MCF 10A (cell line): ENCODE results near the gene CARS2. TPM values are rescaled to one million over a fixed set of nuclear protein-coding genes. Genes with fewer than 3 reads are reported as not detected.
"Not testable (repeated sequence)": the region's sequence is repeated elsewhere in the genome, so short reads cannot be mapped to it uniquely, and the experiment has no call there.

Experiments used
- BruUV-seq: library from RNA; stranded (reverse); fragments of 400-500 nt; replicated peaks from 2 replicates; lab custom pipeline; 2021; lab: Mats Ljungman, UMichigan
- CTCF ChIA-PET: fragments of 300-600 bp; sonication (Branson Sonifier 250); formaldehyde crosslinking; extraction: SDS; loops from one replicate; lab custom pipeline; 2021; ENCODE audit warnings: antibody characterized with exemption, inconsistent platforms; lab: Yijun Ruan, JAX
- POLR2A ChIA-PET: fragments of 300-600, 350-650 bp; sonication (Branson Sonifier 250); formaldehyde crosslinking; extraction: SDS; loops from one replicate; lab custom pipeline; 2020; ENCODE audit warnings: antibody characterized with exemption, inconsistent platforms; lab: Yijun Ruan, JAX
- DNase-seq: peaks from one replicate; pipeline ENCODE4 v3.0.0-alpha.2; 2018; ENCODE audit not compliant: unreplicated experiment
- H3K27ac Mint-ChIP-seq: one replicate; pipeline ENCODE4 v1.8.0; 2022; ENCODE audit warnings: mild to moderate bottlenecking, low read depth, mixed read lengths; ENCODE audit not compliant: unreplicated experiment
- H3K27me3 Mint-ChIP-seq: one replicate; pipeline ENCODE4 v1.8.0; 2022; ENCODE audit warnings: mixed read lengths; ENCODE audit not compliant: insufficient read depth, unreplicated experiment
- H3K36me3 Mint-ChIP-seq: one replicate; pipeline ENCODE4 v1.8.0; 2022; ENCODE audit warnings: mild to moderate bottlenecking, moderate library complexity, mixed read lengths; ENCODE audit not compliant: insufficient read depth, unreplicated experiment
- H3K4me1 Mint-ChIP-seq: one replicate; pipeline ENCODE4 v1.8.0; 2022; ENCODE audit warnings: mixed read lengths; ENCODE audit not compliant: insufficient read depth, unreplicated experiment
- H3K4me3 Mint-ChIP-seq: one replicate; pipeline ENCODE4 v1.8.0; 2022; ENCODE audit warnings: mild to moderate bottlenecking, moderate library complexity, mixed read lengths; ENCODE audit not compliant: unreplicated experiment
- H3K9me3 Mint-ChIP-seq: one replicate; pipeline ENCODE4 v1.8.0; 2022; ENCODE audit warnings: mixed read lengths; ENCODE audit not compliant: unreplicated experiment
- intact Hi-C: fragments of 100-400 bp; cut with micrococcal nuclease; formaldehyde crosslinking; loops from 2 replicates; pipeline ENCODE4 v1.14.1; 2022
- total RNA-seq: library from RNA; stranded (reverse); gene quantifications from 2 replicates; pipeline ENCODE4 v1.2.3, GENCODE V29; 2022
- TF ChIP-seq, protein P1 (sequence below): fragments of 200-600 bp; IDR thresholded peaks from one replicate; pipeline ENCODE4 v1.8.0; 2022; ENCODE audit warnings: antibody characterized with exemption, mild to moderate bottlenecking; ENCODE audit not compliant: unreplicated experiment

The CARS2 gene
- total RNA-seq, 1 experiment from 2014 or later: 104 TPM

- Mint-ChIP-seq H3K36me3 (peaks cover 75% of the 10 kb centered on the region), H3K27ac (no peak overlapping the region), H3K4me1 (no peaks in the 10 kb centered on the region), H3K9me3 (no peaks in the 10 kb centered on the region), H3K27me3 (no peaks in the 10 kb centered on the region), H3K4me3 (no peak overlapping the region)
- CTCF ChIA-PET: interaction anchor here (1.1 to 4.5 kb wide), 4 partner anchors 12 to 137 kb away, joined by 3 to 13 read pairs (median 10); no protein-coding TSS in a partner anchor
- POLR2A ChIA-PET: interaction anchor here (1.5 kb wide), 1 partner anchor 31 kb away, joined by 4 read pairs; no protein-coding TSS in a partner anchor
- no TSS peak for BruUV-seq
- TF ChIP-seq, protein P1, sequence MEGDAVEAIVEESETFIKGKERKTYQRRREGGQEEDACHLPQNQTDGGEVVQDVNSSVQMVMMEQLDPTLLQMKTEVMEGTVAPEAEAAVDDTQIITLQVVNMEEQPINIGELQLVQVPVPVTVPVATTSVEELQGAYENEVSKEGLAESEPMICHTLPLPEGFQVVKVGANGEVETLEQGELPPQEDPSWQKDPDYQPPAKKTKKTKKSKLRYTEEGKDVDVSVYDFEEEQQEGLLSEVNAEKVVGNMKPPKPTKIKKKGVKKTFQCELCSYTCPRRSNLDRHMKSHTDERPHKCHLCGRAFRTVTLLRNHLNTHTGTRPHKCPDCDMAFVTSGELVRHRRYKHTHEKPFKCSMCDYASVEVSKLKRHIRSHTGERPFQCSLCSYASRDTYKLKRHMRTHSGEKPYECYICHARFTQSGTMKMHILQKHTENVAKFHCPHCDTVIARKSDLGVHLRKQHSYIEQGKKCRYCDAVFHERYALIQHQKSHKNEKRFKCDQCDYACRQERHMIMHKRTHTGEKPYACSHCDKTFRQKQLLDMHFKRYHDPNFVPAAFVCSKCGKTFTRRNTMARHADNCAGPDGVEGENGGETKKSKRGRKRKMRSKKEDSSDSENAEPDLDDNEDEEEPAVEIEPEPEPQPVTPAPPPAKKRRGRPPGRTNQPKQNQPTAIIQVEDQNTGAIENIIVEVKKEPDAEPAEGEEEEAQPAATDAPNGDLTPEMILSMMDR: no peak
- peak; percentile 38 for DNase-seq
- intact Hi-C loops: no loop called here
Observed at GRCh38 chr13:110680852-110681251, 25.1 kb downstream of the CARS2 start.

GRCh38 chr13:110677731-110678545 lies 28.0 kb downstream of the CARS2 start:
- H3K36me3 Mint-ChIP-seq: peaks cover 65% of the 10 kb centered on the region
- H3K27ac Mint-ChIP-seq: no peak overlapping the region
- intact Hi-C loops: no loop called here
- no peaks in the 10 kb centered on the region for H3K9me3 Mint-ChIP-seq
- no peaks in the 10 kb centered on the region for H3K27me3 Mint-ChIP-seq
- ChIA-PET POLR2A (no interaction called here), CTCF (interaction anchor here (0.6 to 1.1 kb wide), 4 partner anchors 11 to 35 kb away, joined by 3 to 4 read pairs (median 4); no protein-coding TSS in a partner anchor)
- DNase-seq: no peak
- TF ChIP-seq, protein P1: no peak
- H3K4me1 Mint-ChIP-seq: no peaks in the 10 kb centered on the region
- BruUV-seq: no TSS peak
- no peak overlapping the region for H3K4me3 Mint-ChIP-seq

DNA sequence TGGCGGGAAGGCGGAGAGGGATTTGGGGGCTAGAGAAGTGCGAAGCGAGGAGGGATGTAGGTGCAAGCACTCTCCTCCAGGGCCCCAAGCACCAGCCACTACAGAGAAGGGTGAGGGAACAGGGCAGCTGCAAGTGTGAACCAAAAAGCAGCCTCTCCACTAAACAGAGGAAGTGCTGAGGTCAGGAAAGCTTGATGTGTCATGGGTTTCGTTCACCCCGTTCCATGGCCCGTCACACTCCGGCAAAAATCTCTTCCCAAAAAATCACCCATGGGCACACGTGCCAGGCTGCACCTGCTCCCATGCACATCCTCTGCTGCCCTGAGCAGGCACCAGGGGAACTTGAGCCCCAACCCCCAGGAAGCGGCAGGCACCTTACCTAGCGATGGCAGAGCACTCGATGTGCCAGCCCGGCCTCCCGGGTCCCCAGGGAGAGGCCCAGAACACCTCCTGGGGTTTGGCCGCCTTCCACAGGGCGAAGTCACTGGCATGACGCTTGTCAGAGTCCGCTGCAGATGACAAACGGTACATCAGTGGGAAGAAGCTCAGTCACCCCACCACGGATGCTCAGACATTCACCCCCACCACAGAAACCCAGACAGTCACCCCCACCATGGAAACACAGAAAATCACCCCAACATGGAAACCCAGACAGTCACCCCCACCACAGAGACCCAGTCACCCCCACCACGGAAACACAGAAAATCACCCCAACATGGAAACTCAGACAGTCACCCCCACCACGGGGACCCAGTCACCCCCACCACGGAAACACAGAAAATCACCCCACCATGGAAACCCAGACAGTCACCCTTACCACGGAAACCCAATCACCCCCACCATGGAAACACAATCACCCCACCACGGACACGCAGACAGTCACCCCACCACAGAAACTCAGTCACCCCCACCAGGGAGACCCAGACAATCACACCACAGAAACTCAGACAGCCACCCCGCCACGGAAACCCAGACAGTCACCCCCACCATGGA lies 29.0 kb downstream of the CARS2 start:
- Mint-ChIP-seq H3K27ac (no peak overlapping the region), H3K4me1 (no peaks in the 10 kb centered on the region), H3K4me3 (no peak overlapping the region), H3K9me3 (no peaks in the 10 kb centered on the region), H3K27me3 (no peaks in the 10 kb centered on the region), H3K36me3 (peaks cover 72% of the 10 kb centered on the region)
- DNase-seq: no peak
- intact Hi-C loops: no loop called here
- TF ChIP-seq, protein P1: no peak
- BruUV-seq: no TSS peak
- POLR2A ChIA-PET: interaction anchor here (1.1 kb wide), 1 partner anchor 59 kb away, joined by 4 read pairs; no protein-coding TSS in a partner anchor
- CTCF ChIA-PET: interaction anchor here (0.7 to 1.0 kb wide), 2 partner anchors 24 to 83 kb away, joined by 4 read pairs; no protein-coding TSS in a partner anchor

DNA sequence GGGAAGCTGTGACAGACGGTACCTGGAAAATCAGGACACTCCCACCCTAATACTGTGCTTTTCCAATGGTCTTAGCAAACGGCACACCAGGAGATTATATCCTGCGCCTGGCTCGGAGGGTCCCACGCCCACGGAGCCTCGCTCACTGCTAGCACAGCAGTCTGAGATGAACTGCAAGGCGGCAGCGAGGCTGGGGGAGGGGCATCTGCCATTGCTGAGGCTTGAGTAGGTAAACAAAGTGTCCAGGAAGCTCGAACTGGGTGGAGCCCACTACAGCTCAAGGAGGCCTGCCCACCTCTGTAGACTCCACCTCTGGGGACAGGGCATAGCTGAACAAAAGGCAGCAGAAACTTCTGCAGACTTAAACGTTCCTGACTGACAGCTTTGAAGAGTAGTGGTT lies 36.1 kb downstream of the CARS2 start:
- BruUV-seq, POLR2A ChIA-PET, intact Hi-C loops, H3K27me3 Mint-ChIP-seq, H3K9me3 Mint-ChIP-seq, H3K4me3 Mint-ChIP-seq, H3K27ac Mint-ChIP-seq, DNase-seq, H3K4me1 Mint-ChIP-seq: not testable (repeated sequence)
- H3K36me3 Mint-ChIP-seq: peaks cover 80% of the 10 kb centered on the region
- CTCF ChIA-PET: interaction anchor here (0.6 to 1.4 kb wide), 2 partner anchors 14 to 32 kb away, joined by 3 to 4 read pairs; no protein-coding TSS in a partner anchor
